ENCODE results near the gene RRAGD. TPM values are rescaled to one million over a fixed set of nuclear protein-coding genes. Genes with fewer than 3 reads are reported as not detected.

The RRAGD gene
- total and polyA plus RNA-seq, 5 experiments from 2014 or later: 1.1 to 3.9 (median 2.8) TPM

GRCh38 chr6:89317067-89317466, 95.0 kb downstream of the RRAGD start:
- POLR2A ChIA-PET: interaction anchor here (0.7 kb wide), 1 partner anchor 336 kb away, joined by 4 read pairs; no protein-coding TSS in a partner anchor

DNA sequence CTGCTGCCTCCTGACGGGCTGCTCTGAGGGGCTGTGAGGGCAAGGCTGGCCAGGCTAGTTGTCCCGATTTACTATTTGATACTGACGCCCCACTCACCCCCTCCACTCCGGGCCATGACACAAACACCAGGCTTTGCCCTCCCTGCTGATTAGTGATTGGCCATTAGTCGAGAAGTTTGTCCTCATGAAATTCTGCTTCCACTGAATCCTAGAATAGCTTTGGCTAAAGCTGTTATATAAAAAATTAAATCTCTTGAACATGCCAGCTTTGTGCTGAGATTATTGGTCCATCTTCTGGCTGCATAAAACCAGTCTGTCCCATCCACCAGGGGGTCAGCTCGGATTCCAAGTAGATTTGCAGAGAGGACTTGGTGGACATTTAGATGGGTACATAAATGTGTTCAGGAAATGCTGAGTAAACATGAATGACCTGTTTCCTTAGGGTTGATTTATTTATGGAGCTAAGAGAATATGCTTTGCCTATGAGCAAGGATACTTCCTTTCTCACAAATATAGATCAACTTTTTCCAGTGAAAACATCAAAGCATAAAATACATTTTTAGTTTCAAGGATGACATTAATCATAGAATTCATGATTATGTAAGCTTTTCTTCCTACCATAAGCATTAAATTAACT, 96.7 kb downstream of the RRAGD start, which contains the start of gene GABRR2:
Gene GABRR2, minus strand, starts transcription at position 51 of the 637 bp plus-strand sequence. CDS start 134 bp downstream, outside the sequence.
- Mint-ChIP-seq H3K9me3 (peaks cover 0 to 9% (median 0%) of the 10 kb centered on the region in 9 donors), H3K36me3 (peaks cover 0 to 20% (median 19%) of the 10 kb centered on the region in 3 donors), H3K27me3 (peaks cover 0 to 1% (median 0%) of the 10 kb centered on the region in 5 donors), H3K4me1 (peaks cover 0 to 25% (median 4%) of the 10 kb centered on the region in 4 donors), H3K4me3 (no peak within 1 kb of the TSS), H3K27ac (no peak within 1 kb of the TSS)
- DNase-seq (no peak), ATAC-seq (no peak)
- POLR2A ChIA-PET: interaction anchor here (1.1 kb wide), 1 partner anchor 17 kb away, joined by 4 read pairs; no protein-coding TSS in a partner anchor

More at GRCh38 chr6:89317067-89317466, 95.0 kb downstream of the RRAGD start:
- H3K36me3 Mint-ChIP-seq: peaks cover 0 to 24% (median 20%) of the 10 kb centered on the region in 3 donors
- peaks cover 0 to 11% (median 0%) of the 10 kb centered on the region in 9 donors for H3K9me3 Mint-ChIP-seq
- H3K4me1 Mint-ChIP-seq: peaks cover 0 to 26% (median 3%) of the 10 kb centered on the region in 4 donors
- no peaks in the 10 kb centered on the region for H3K27me3 Mint-ChIP-seq
- H3K4me3 Mint-ChIP-seq: no peak overlapping the region
- ATAC-seq (no peak), DNase-seq (no peak)
- peak overlapping the region in 1 of 10 donors; percentile 7 for H3K27ac Mint-ChIP-seq

- POLR2A ChIA-PET: no interaction called here
- no peak for DNase-seq
Observed at GRCh38 chr6:89314692-89315091, 97.4 kb downstream of the RRAGD start.

More at GRCh38 chr6:89314692-89315091, 97.4 kb downstream of the RRAGD start:
- no peak for ATAC-seq
- peaks cover 0 to 3% (median 0%) of the 10 kb centered on the region in 9 donors for H3K9me3 Mint-ChIP-seq
- no peak overlapping the region for H3K27ac Mint-ChIP-seq
- peaks cover 0 to 19% (median 15%) of the 10 kb centered on the region in 3 donors for H3K36me3 Mint-ChIP-seq
- no peak overlapping the region for H3K4me3 Mint-ChIP-seq
- H3K27me3 Mint-ChIP-seq: peaks cover 0 to 4% (median 0%) of the 10 kb centered on the region in 5 donors
- H3K4me1 Mint-ChIP-seq: peaks cover 0 to 20% (median 3%) of the 10 kb centered on the region in 4 donors

Other genes starting within 250 kb of the RRAGD start
- not detected for gene GABRR1, start 194.9 kb downstream of the RRAGD start, total RNA-seq
- gene GABRR1, start 194.9 kb downstream of the RRAGD start, polyA plus RNA-seq: not detected
- gene GABRR2, start 97.0 kb downstream of the RRAGD start, total RNA-seq: 1 to 10 TPM; 1.2 to 2.9 TPM
- not detected for gene GABRR2, start 97.0 kb downstream of the RRAGD start, polyA plus RNA-seq
- gene UBE2J1, start 59.6 kb downstream of the RRAGD start, total RNA-seq: 10 to 100 TPM; 18.8 to 19.7 TPM
- 10 to 100 TPM; 24.8 to 30.8 (median 27.5) TPM for gene UBE2J1, start 59.6 kb downstream of the RRAGD start, polyA plus RNA-seq
- gene ANKRD6, start 20.9 kb upstream of the RRAGD start, total RNA-seq: 1 to 10 TPM; 4.6 to 5.8 TPM
- gene ANKRD6, start 20.9 kb upstream of the RRAGD start, polyA plus RNA-seq: 1 to 10 TPM; 2.1 to 3.1 (median 3.0) TPM
- gene LYRM2, start 226.5 kb upstream of the RRAGD start, total RNA-seq: 10 to 100 TPM; 39.2 to 42.2 TPM
- 10 to 100 TPM; 64.5 to 74.1 (median 66.0) TPM for gene LYRM2, start 226.5 kb upstream of the RRAGD start, polyA plus RNA-seq